Measurements from ENCODE around the gene EDEM3.

EDEM3 gene

GRCh38 chr1:184698969-184699368 lies 55.7 kb downstream of the EDEM3 start:
- no peak for TF ChIP-seq CTCF (conservative IDR thresholded peaks at IDR 0.05)
- H3K27ac ChIP-seq, result no peak overlapping the region

GRCh38 chr1:184698016-184698415 lies 56.6 kb downstream of the EDEM3 start:
- no peak overlapping the region for H3K27ac ChIP-seq
- no peak for TF ChIP-seq CTCF (conservative IDR thresholded peaks at IDR 0.05)

DNA sequence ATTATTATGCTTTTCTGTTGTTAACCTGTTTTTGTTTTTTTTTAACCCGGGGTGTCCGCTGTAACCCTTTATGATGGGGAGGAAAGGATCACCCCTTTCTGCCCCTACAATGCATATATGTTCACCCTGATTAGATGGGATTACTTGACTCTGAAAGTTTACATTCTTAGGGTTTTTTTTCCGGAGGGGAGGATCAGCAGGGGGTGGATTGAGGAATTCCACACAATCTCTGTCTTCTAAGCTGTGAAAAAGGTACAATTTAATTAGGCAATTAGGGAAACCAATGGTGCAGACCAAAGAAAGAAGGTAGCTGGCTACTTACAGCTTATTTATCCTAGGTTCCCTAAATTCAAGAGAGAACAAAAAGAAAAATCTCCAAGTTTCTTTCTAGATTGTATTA lies 58.3 kb downstream of the EDEM3 start:
- H3K27ac ChIP-seq, result no peak overlapping the region
- TF ChIP-seq CTCF (conservative IDR thresholded peaks at IDR 0.05), result no peak

DNA sequence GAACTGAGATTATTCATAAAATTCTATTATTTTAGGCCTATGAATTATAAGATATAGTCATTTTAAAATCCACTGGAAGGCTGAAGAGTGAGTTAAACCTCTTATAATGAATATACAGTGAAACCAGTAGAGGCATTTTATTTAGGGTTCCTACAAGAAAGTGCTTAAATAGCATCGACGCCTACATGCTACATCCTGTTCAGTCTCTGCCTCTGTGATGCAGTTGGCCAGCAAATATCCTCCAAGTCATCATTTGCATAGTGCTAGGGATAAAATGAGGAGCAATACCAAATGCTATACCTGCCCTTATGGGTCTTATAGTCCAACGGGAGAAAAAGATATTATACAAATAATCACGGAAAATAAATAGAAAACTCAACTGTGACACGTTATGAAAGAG lies 59.6 kb downstream of the EDEM3 start:
- H3K27ac ChIP-seq, result no peak overlapping the region
- TF ChIP-seq CTCF (conservative IDR thresholded peaks at IDR 0.05), result no peak

GRCh38 chr1:184693011-184693410 lies 61.6 kb downstream of the EDEM3 start:
- no peak for TF ChIP-seq CTCF (conservative IDR thresholded peaks at IDR 0.05)
- H3K27ac ChIP-seq, result no peak overlapping the region

DNA sequence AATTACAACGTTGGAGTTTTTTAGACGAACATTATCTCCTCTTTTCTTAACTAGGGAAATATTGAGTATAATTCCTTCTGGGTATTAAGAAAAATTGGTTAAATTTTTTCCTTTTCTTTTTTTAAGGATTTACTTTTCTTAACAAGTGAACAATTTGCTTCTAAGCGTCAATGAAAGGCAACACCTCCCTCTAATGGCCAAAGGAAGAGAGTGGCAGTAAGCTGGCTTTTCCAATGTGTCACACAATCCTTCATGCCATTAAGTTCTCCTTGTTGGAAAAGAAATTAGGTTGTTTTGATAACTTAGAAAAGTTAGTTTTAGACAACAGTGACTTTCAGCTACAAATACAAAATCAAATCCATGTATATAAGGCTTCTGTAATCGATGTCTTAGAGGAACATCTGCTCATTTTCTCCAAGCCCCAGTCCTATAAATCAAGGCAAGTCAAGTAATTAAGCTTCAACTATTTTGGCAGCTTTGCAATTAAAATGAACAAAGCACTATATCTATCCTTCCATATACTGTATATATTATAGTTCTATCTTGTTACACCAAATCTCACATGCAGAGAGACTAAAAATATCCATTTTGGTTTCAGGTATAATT lies 62.8 kb downstream of the EDEM3 start:
- TF ChIP-seq CTCF (conservative IDR thresholded peaks at IDR 0.05), result peak; percentile 93
- H3K27ac ChIP-seq, result no peak overlapping the region

DNA sequence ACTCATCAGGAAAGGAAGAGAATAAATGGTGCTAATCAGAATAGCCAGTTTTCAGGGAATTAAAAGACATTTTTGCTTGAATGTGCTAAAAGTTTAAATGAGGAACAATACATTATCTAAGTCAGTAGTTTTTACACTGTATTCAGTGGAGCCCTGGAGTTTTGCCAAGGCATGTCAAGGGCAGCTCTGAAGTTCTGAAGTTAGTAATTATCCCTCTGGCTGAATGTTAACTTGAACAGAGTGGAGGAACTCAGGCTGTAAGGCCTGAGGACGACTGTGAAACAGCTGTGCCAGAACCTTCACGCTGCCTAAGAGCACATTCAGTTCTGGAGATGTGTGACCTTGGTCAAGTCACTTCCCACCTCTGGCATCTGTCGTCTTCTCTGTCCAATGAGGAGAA lies 68.1 kb downstream of the EDEM3 start:
- no peak for TF ChIP-seq CTCF (conservative IDR thresholded peaks at IDR 0.05)
- H3K27ac ChIP-seq, result no peak overlapping the region

All from VCaP (cell line).